AG08395 (cell line): ENCODE results near the gene RHOD.

Experiments used
- DNase-seq: peaks from one replicate; pipeline ENCODE4 v3.0.0; 2012; ENCODE audit warnings: mixed read lengths, low spot score

Gene RHOD

DNA sequence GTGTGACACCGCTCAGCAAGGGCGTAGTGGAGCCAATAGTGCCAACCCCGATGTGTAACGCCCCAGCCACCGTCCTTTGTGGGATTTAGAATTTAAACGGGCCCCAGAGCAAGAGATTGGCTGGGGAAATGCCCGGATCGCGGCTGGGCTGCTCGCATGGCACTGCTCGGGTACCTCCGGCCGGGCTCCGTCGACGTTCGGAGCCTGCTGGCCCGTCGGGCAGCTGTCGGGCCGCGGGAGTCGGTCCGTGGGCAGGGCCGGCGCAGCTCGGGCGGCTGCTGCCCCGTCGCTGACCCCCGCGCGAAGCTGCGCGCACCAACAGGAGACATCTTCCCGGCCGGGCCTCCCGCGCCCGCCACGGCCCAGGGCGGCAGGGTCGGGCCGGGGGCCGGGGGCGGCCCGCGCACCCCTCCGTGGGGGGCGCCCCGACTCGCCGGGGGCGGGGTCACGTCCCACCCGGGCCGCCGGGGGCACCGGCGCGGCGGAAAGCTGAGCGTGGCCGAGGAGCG, 61.1 kb downstream of the RHOD start:
- peak; percentile 48 for DNase-seq

GRCh38 chr11:67118181-67118766, 61.6 kb downstream of the RHOD start:
- DNase-seq = peak; percentile 35

DNA sequence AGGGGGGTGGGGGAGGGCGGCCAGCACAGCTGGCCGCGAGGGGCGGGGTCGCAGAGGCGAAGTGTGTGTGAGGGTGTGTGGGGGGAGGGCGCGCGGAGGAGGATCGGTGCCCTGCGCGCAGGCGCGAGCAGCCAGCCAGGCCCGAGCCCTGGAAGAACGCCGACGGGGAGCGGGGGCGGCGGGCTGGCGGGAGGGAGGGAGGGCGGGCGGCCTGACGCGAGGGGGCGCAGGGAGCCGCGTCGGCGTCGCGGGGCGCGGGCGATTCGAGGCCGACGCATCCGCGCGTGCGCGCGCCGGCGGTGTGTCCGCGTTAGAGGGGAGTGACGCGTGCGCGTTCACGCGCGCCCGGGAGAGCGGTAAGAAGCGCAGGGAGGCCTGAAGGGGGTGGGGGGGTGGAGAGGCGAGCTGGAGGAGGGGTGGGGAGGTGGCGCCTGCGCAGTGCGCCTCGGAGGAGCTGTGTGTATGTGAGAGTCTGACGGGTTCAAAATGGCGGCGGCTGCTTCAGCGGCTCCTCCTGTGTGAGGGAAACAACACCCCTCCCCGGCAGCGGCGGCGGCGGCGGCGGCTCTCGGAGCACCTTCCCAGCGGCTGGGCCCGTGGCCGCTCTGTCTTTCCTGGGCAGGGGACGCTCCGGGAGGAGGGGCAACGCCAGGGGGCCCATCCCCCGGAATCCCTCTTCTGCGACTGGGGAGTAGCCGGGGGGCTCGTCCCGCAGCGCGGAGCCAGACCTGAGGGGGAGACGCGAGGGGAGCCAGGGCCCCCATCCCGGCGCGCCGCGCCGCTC, 62.3 kb downstream of the RHOD start, which contains the start of gene KDM2A:
KDM2A (plus strand) TSS at position 463 of the 784 bp plus-strand sequence. CDS start 2,054 bp downstream, outside the sequence.
- DNase-seq = peak; percentile 100

DNA sequence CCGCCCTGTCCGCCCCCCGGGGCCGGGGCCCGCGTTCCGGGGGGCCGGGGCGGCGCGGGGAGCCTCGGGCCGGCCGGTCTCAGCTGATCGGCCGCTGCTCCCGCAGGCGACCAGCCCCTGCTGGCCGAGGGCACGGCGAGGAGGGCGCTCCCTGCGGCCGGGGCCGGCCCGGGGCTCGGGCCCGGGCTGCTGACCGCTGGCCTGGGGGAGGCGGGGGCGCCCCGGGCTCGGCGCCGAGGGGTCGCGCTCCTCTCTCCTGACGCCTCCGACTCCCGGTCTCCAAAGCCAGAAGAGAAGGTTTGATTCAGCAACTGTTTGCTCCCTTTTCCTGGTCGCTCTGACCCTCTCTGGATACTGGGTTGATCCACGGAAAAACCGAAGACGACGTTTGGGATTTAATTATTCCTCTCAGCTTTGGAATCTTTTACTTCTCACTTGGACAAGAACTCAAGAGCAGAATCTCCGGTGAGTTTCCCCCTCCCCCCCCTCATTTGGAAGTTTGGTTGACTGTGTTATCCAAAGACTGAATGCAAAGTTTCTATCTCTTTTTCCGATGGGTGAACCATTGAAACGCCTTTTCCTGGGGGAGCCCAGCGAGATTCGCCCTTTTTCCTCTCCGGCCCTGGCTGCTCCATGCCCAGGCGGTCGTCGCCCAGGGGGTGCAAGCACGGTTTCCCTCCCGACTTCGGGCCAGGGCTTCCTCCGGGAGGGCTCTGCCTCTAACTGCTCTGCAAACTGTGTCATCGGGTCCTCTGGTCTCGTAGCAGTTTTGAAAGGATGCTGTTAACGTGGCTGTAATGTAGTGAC, 63.1 kb downstream of the RHOD start:
- DNase-seq = peak; percentile 20

DNA sequence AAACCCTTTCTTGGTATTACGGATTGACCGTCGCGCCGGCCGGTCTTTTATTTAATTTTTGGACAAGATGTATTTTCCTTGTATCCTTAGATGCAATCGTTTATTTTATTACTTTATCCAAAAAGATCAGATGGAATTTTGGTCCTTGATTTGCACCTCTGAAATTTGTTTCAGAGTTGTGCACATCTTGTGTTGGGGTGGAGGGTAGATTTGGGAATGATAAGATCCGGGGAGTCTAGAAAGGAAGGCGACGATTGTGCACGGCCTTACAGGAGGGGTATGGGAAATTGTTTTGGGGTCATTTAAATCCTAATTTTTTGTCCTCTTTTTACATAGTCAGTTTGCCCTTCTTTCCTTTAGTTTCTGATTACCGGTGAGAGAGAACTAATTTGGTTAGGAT, 63.8 kb downstream of the RHOD start:
- no peak for DNase-seq

DNA sequence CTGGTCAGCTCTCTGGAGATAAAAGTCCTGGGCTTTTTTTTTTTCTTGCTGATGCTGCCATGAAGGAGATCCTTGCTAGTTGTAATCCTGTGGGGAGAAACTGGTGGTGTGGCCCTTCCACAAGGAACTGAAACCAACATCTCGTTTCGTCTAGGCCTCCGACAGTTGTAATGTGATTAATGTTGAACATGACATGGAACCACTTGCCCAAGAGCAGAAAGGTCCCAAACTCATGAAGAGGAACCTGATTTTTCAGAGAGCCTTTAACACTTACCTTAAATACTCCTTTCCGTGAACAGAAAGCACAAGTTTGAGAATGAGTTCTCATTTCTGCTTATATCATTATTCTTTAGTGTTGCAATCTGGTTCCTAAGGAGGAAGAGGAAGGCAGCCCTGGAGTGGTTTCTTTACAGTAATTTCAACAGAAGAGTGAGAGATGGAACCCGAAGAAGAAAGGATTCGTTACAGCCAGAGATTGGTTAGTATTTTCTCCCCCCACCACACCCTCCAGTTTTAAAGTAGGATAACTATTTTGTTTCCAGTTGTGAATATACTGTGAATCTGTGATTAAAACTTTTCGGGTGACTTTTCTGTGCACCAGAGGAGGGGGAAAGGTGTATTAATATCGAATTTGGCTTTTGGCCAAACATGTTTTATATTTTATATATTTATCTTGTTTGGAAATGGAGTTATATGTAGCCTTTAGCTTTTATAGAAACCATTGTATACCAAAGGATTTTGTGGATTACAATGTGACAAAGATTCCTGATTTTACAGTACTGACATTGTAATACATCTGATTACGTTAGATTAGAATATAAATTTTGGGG, 64.4 kb downstream of the RHOD start:
- no peak for DNase-seq
